ENCODE results near the gene ATP8A2.

DNA sequence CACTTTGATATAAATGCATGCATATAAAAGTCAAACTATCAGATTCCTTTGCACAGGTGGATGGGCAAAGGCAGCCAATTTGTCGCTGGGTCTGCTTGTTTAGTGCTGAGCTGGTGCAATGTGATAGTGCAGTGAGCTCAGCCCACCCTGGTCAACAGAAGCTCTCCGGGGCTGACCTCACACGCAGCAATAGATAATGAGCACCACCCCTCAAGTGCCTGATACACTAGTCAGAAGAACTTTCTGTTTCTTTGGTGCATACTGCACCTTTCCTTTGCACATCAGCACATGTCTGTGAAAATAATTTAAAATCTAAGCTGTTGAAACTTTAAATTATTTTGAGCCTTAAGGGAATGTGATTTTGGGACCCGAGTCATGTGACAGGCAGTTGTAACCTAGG is 20.2 kb downstream of the ATP8A2 start:
- no peak for TF ChIP-seq POLR2A (IDR thresholded peaks at IDR 0.05)
- TF ChIP-seq, protein P1, sequence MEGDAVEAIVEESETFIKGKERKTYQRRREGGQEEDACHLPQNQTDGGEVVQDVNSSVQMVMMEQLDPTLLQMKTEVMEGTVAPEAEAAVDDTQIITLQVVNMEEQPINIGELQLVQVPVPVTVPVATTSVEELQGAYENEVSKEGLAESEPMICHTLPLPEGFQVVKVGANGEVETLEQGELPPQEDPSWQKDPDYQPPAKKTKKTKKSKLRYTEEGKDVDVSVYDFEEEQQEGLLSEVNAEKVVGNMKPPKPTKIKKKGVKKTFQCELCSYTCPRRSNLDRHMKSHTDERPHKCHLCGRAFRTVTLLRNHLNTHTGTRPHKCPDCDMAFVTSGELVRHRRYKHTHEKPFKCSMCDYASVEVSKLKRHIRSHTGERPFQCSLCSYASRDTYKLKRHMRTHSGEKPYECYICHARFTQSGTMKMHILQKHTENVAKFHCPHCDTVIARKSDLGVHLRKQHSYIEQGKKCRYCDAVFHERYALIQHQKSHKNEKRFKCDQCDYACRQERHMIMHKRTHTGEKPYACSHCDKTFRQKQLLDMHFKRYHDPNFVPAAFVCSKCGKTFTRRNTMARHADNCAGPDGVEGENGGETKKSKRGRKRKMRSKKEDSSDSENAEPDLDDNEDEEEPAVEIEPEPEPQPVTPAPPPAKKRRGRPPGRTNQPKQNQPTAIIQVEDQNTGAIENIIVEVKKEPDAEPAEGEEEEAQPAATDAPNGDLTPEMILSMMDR (IDR thresholded peaks at IDR 0.05), result no peak

Measured in testis (tissue), 2 donors.